Neuronal stem cell (in vitro differentiated cells): ENCODE data around the gene RUNX2.

ENCODE experiments used
- DNase-seq: peaks from one replicate; pipeline ENCODE4 v3.0.0-alpha.2; 2013; ENCODE audit warnings: low spot score
- H2AFZ ChIP-seq: one replicate; pipeline ENCODE4 v1.6.1; 2013; ENCODE audit warnings: mild to moderate bottlenecking, low read length, inconsistent platforms
- H2AK5ac ChIP-seq: 2 replicates; pipeline ENCODE4 v1.6.1; 2013; ENCODE audit warnings: low read depth, mild to moderate bottlenecking, inconsistent platforms, low read length, moderate library complexity, mixed read lengths
- H2BK120ac ChIP-seq: 2 replicates; pipeline ENCODE4 v1.6.1; 2013; ENCODE audit warnings: low read depth, mild to moderate bottlenecking, inconsistent platforms, low read length, moderate library complexity, mixed read lengths
- H2BK12ac ChIP-seq: one replicate; pipeline ENCODE4 v1.6.1; 2013; ENCODE audit warnings: low read length, inconsistent platforms
- H2BK15ac ChIP-seq: 2 replicates; pipeline ENCODE4 v1.6.1; 2013; ENCODE audit warnings: mild to moderate bottlenecking, low read length, inconsistent platforms, mixed read lengths
- H2BK5ac ChIP-seq: one replicate; pipeline ENCODE4 v1.6.1; 2013; ENCODE audit warnings: inconsistent platforms, mild to moderate bottlenecking, low read length, moderate library complexity
- H3K14ac ChIP-seq: one replicate; pipeline ENCODE4 v1.6.1; 2013; ENCODE audit warnings: low read length, inconsistent platforms
- H3K18ac ChIP-seq: 2 replicates; pipeline ENCODE4 v1.6.1; 2013; ENCODE audit warnings: low read length, inconsistent platforms
- H3K23ac ChIP-seq: 2 replicates; pipeline ENCODE4 v1.6.1; 2013; ENCODE audit warnings: low read depth, mild to moderate bottlenecking, mixed read lengths, low read length, inconsistent platforms; ENCODE audit not compliant: poor library complexity
- H3K27ac ChIP-seq: replicated peaks from 3 replicates; pipeline ENCODE4 v1.5.1; 2013; ENCODE audit warnings: low read length, inconsistent platforms
- H3K27me3 ChIP-seq, 3 experiments: 2 replicates each; pipeline ENCODE4 v1.6.1; 2013; ENCODE audit warnings: low read length in 3 of 3, mild to moderate bottlenecking in 2 of 3, inconsistent platforms in 1 of 3, low read depth in 1 of 3, mixed read lengths in 1 of 3, moderate library complexity in 1 of 3; ENCODE audit not compliant: control insufficient read depth in 3 of 3, insufficient read depth in 3 of 3
- H3K36me3 ChIP-seq, 2 donors: replicated peaks in 1 of 2; 2 replicates each; pipeline ENCODE4 v1.6.1; 2013; ENCODE audit warnings: low read length in 2 of 2; ENCODE audit not compliant: control insufficient read depth in 2 of 2, insufficient read depth in 2 of 2
- H3K4ac ChIP-seq: 2 replicates; pipeline ENCODE4 v1.6.1; 2013; ENCODE audit warnings: inconsistent platforms, mild to moderate bottlenecking, low read length, moderate library complexity
- H3K4me1 ChIP-seq, 2 donors: 1 replicate in 1 of 2; 2 replicates in 1 of 2; pipeline ENCODE4 v1.6.1; 2013; ENCODE audit warnings: low read length in 2 of 2, low read depth in 1 of 2; ENCODE audit not compliant: control insufficient read depth in 2 of 2, insufficient read depth in 1 of 2
- H3K4me2 ChIP-seq: one replicate; pipeline ENCODE4 v1.6.1; 2013; ENCODE audit warnings: mild to moderate bottlenecking, low read length, inconsistent platforms; ENCODE audit not compliant: insufficient read depth, poor library complexity, severe bottlenecking
- H3K4me3 ChIP-seq, 2 donors: 2 replicates each; pipeline ENCODE4 v1.5.1; 2013; ENCODE audit warnings: low read length in 2 of 2, mild to moderate bottlenecking in 2 of 2, inconsistent platforms in 1 of 2, moderate library complexity in 1 of 2
- H3K79me1 ChIP-seq: one replicate; pipeline ENCODE4 v1.6.1; 2013; ENCODE audit warnings: low read depth, mild to moderate bottlenecking, inconsistent platforms, low read length, moderate library complexity
- H3K9ac ChIP-seq: one replicate; pipeline ENCODE4 v1.6.1; 2013; ENCODE audit warnings: mild to moderate bottlenecking, low read depth, low read length, inconsistent platforms; ENCODE audit not compliant: poor library complexity
- H3K9me3 ChIP-seq, 2 donors: replicated peaks in 1 of 2; 2 replicates each; pipeline versions ENCODE3 to v1.6.1; 2013; ENCODE audit warnings: low read length in 2 of 2, mild to moderate bottlenecking in 2 of 2, inconsistent platforms in 1 of 2, low read depth in 1 of 2, mixed read lengths in 1 of 2, moderate library complexity in 1 of 2; ENCODE audit not compliant: control insufficient read depth in 2 of 2, insufficient read depth in 1 of 2
- H4K8ac ChIP-seq: one replicate; pipeline ENCODE4 v1.6.1; 2013; ENCODE audit warnings: low read depth, mild to moderate bottlenecking, inconsistent platforms, low read length, moderate library complexity
- H4K91ac ChIP-seq: one replicate; pipeline ENCODE4 v1.6.1; 2013; ENCODE audit warnings: low read length, low read depth, mild to moderate bottlenecking, inconsistent platforms; ENCODE audit not compliant: poor library complexity
- WGBS, 2 donors: extraction: QIAGEN DNeasy Blood & Tissue Kit; methylation state at CpG; one replicate each; pipeline ENCODE4 v1.1.7; 2013; ENCODE audit warnings: missing lambda C conversion rate in 2 of 2, mixed read lengths in 1 of 2; ENCODE audit not compliant: insufficient read length in 2 of 2, insufficient replicate concordance in 1 of 2; ENCODE audit errors: extremely low coverage in 2 of 2; 5-methylcytosine and 5-hydroxymethylcytosine counted together

The RUNX2 gene

GRCh38 chr6:45618259-45618658 is 290.1 kb downstream of the RUNX2 start:
- Histone ChIP-seq H3K18ac (no peak overlapping the region), H2AFZ (no peak overlapping the region), H3K27ac (no peak overlapping the region), H3K4ac (no peak overlapping the region), H3K4me2 (no peak overlapping the region), H3K4me3 (no peak overlapping the region), H3K9me3 (no peaks in the 10 kb centered on the region), H2BK12ac (no peak overlapping the region), H4K91ac (no peak overlapping the region), H2BK5ac (no peak overlapping the region), H3K4me1 (peaks cover 0 to 2% of the 10 kb centered on the region in 2 donors), H3K14ac (no peak overlapping the region), H4K8ac (no peak overlapping the region), H2BK15ac (no peak overlapping the region), H2AK5ac (no peak overlapping the region), H3K79me1 (no peaks in the 10 kb centered on the region), H2BK120ac (no peak overlapping the region), H3K36me3 (no peaks in the 10 kb centered on the region), H3K9ac (no peak overlapping the region), H3K27me3 (no peaks in the 10 kb centered on the region), H3K23ac (no peak overlapping the region)
- DNase-seq = no peak
- WGBS, 2 donors = no CpG with 5 or more reads among the region's 2 CpGs

- WGBS, 2 donors = no CpG with 5 or more reads among the region's 11 CpGs
- H2BK5ac ChIP-seq = no peak overlapping the region
Observed at GRCh38 chr6:45619211-45619760, 291.2 kb downstream of the RUNX2 start.

GRCh38 chr6:45619994-45620471 is 291.9 kb downstream of the RUNX2 start:
- H3K9me3 ChIP-seq = no peaks in the 10 kb centered on the region
- no peak overlapping the region for H4K91ac ChIP-seq
- no peak overlapping the region for H3K4me3 ChIP-seq
- no peak overlapping the region for H2BK12ac ChIP-seq
- no peak overlapping the region for H3K27ac ChIP-seq
- H3K23ac ChIP-seq = no peak overlapping the region
- no peak overlapping the region for H3K9ac ChIP-seq
- no peak overlapping the region for H3K14ac ChIP-seq
- no peak overlapping the region for H3K4ac ChIP-seq
- H2BK15ac ChIP-seq = no peak overlapping the region
- WGBS, 2 donors = no CpG with 5 or more reads among the region's 3 CpGs
- H3K18ac ChIP-seq = no peak overlapping the region
- no peaks in the 10 kb centered on the region for H3K36me3 ChIP-seq
- no peak for DNase-seq
- H2BK5ac ChIP-seq = no peak overlapping the region
- peaks cover 0 to 2% of the 10 kb centered on the region in 2 donors for H3K4me1 ChIP-seq
- H3K4me2 ChIP-seq = no peak overlapping the region
- no peak overlapping the region for H2AK5ac ChIP-seq
- H3K79me1 ChIP-seq = no peaks in the 10 kb centered on the region
- no peaks in the 10 kb centered on the region for H3K27me3 ChIP-seq
- H2AFZ ChIP-seq = no peak overlapping the region
- H2BK120ac ChIP-seq = no peak overlapping the region
- H4K8ac ChIP-seq = no peak overlapping the region

More at GRCh38 chr6:45619211-45619760, 291.2 kb downstream of the RUNX2 start:
- H2BK12ac ChIP-seq = no peak overlapping the region
- H3K4me3 ChIP-seq = no peak overlapping the region
- H3K14ac ChIP-seq = no peak overlapping the region
- H2AFZ ChIP-seq = no peak overlapping the region
- no peak for DNase-seq
- no peak overlapping the region for H3K9ac ChIP-seq
- no peak overlapping the region for H3K18ac ChIP-seq
- no peak overlapping the region for H2AK5ac ChIP-seq
- no peak overlapping the region for H4K91ac ChIP-seq
- H3K4ac ChIP-seq = no peak overlapping the region
- H4K8ac ChIP-seq = no peak overlapping the region
- H3K4me2 ChIP-seq = no peak overlapping the region
- H3K79me1 ChIP-seq = no peaks in the 10 kb centered on the region
- no peak overlapping the region for H2BK15ac ChIP-seq
- peaks cover 0 to 2% of the 10 kb centered on the region in 2 donors for H3K4me1 ChIP-seq
- H3K9me3 ChIP-seq = no peaks in the 10 kb centered on the region
- no peak overlapping the region for H3K27ac ChIP-seq
- no peaks in the 10 kb centered on the region for H3K27me3 ChIP-seq
- no peaks in the 10 kb centered on the region for H3K36me3 ChIP-seq
- no peak overlapping the region for H3K23ac ChIP-seq
- H2BK120ac ChIP-seq = no peak overlapping the region

- Histone ChIP-seq H3K27ac (no peak overlapping the region), H3K4me3 (no peak overlapping the region), H2AFZ (no peak overlapping the region), H3K4me1 (peaks cover 0 to 2% of the 10 kb centered on the region in 2 donors), H3K9me3 (no peaks in the 10 kb centered on the region), H3K4me2 (no peak overlapping the region), H3K23ac (no peak overlapping the region), H4K91ac (no peak overlapping the region), H3K36me3 (no peaks in the 10 kb centered on the region), H2BK15ac (no peak overlapping the region), H3K79me1 (no peaks in the 10 kb centered on the region), H2AK5ac (no peak overlapping the region), H3K27me3 (no peaks in the 10 kb centered on the region), H3K9ac (no peak overlapping the region), H4K8ac (no peak overlapping the region), H2BK5ac (no peak overlapping the region), H3K18ac (no peak overlapping the region), H3K14ac (no peak overlapping the region), H2BK120ac (no peak overlapping the region), H3K4ac (no peak overlapping the region), H2BK12ac (no peak overlapping the region)
- DNase-seq = no peak
- WGBS, 2 donors = no CpG with 5 or more reads among the region's 4 CpGs
Observed at GRCh38 chr6:45624228-45624627, 296.1 kb downstream of the RUNX2 start.
